IMR-90 (cell line): ENCODE results near the gene ARF1.

Source experiments
- BHLHE40 ChIP-seq: fragments of 150-350 bp; IDR thresholded peaks from 2 replicates; pipeline ENCODE4 v1.6.1; 2016; ENCODE audit warnings: mild to moderate bottlenecking, low read depth, low read length
- CEBPB ChIP-seq: IDR thresholded peaks from 2 replicates; pipeline ENCODE4 v1.6.1; 2012; ENCODE audit warnings: low read depth, low read length, improper control_type of control experiment
- MAFK ChIP-seq: IDR thresholded peaks from 2 replicates; pipeline ENCODE4 v1.6.1; 2012; ENCODE audit warnings: low read depth, low read length, improper control_type of control experiment
- MAZ ChIP-seq: IDR thresholded peaks from 2 replicates; pipeline ENCODE4 v1.6.1; 2012; ENCODE audit warnings: low read depth, mild to moderate bottlenecking, low read length, improper control_type of control experiment, moderate library complexity, borderline replicate concordance
- MXI1 ChIP-seq: IDR thresholded peaks from 2 replicates; pipeline ENCODE4 v1.6.1; 2012; ENCODE audit warnings: low read depth, mild to moderate bottlenecking, low read length, moderate library complexity, borderline replicate concordance
- NFE2L2 ChIP-seq: fragments of 150-350 bp; IDR thresholded peaks from 2 replicates; pipeline ENCODE4 v1.6.1; 2016; ENCODE audit warnings: low read depth, mild to moderate bottlenecking, low read length
- POLR2A ChIP-seq: IDR thresholded peaks from 2 replicates; pipeline ENCODE4 v1.6.1; 2012; ENCODE audit warnings: mild to moderate bottlenecking, low read depth, low read length
- RAD21 ChIP-seq: IDR thresholded peaks from 2 replicates; pipeline ENCODE4 v1.6.1; 2012; ENCODE audit warnings: low read length, improper control_type of control experiment
- RCOR1 ChIP-seq: IDR thresholded peaks from 2 replicates; pipeline ENCODE4 v1.6.1; 2012; ENCODE audit warnings: mild to moderate bottlenecking, low read length, improper control_type of control experiment; ENCODE audit not compliant: insufficient replicate concordance
- RFX5 ChIP-seq: IDR thresholded peaks from 2 replicates; pipeline ENCODE4 v1.8.0; 2012; ENCODE audit warnings: low read depth, mild to moderate bottlenecking, low read length, moderate library complexity
- SMC3 ChIP-seq: fragments of 150-350 bp; IDR thresholded peaks from 2 replicates; pipeline ENCODE4 v1.6.1; 2016; ENCODE audit warnings: low read depth, mild to moderate bottlenecking, antibody characterized with exemption, low read length, moderate library complexity
- TF ChIP-seq, protein P1 (sequence below): conservative IDR thresholded peaks from 2 replicates; pipeline ENCODE4 v1.5.1; 2012; ENCODE audit warnings: mild to moderate bottlenecking, low read depth, low read length, improper control_type of control experiment
- TF ChIP-seq, protein P2 (sequence below): fragments of 150-350 bp; IDR thresholded peaks from 2 replicates; pipeline ENCODE4 v1.6.1; 2017; ENCODE audit warnings: mild to moderate bottlenecking, antibody characterized with exemption, low read length, low read depth

GRCh38 chr1:228059634-228060457, 22.7 kb upstream of the ARF1 start:
- TF ChIP-seq POLR2A = no peak
- TF ChIP-seq RCOR1 = no peak
- TF ChIP-seq, protein P1, sequence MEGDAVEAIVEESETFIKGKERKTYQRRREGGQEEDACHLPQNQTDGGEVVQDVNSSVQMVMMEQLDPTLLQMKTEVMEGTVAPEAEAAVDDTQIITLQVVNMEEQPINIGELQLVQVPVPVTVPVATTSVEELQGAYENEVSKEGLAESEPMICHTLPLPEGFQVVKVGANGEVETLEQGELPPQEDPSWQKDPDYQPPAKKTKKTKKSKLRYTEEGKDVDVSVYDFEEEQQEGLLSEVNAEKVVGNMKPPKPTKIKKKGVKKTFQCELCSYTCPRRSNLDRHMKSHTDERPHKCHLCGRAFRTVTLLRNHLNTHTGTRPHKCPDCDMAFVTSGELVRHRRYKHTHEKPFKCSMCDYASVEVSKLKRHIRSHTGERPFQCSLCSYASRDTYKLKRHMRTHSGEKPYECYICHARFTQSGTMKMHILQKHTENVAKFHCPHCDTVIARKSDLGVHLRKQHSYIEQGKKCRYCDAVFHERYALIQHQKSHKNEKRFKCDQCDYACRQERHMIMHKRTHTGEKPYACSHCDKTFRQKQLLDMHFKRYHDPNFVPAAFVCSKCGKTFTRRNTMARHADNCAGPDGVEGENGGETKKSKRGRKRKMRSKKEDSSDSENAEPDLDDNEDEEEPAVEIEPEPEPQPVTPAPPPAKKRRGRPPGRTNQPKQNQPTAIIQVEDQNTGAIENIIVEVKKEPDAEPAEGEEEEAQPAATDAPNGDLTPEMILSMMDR = no peak
- no peak for TF ChIP-seq BHLHE40
- TF ChIP-seq, protein P2, sequence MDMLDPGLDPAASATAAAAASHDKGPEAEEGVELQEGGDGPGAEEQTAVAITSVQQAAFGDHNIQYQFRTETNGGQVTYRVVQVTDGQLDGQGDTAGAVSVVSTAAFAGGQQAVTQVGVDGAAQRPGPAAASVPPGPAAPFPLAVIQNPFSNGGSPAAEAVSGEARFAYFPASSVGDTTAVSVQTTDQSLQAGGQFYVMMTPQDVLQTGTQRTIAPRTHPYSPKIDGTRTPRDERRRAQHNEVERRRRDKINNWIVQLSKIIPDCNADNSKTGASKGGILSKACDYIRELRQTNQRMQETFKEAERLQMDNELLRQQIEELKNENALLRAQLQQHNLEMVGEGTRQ = no peak
- no peak for TF ChIP-seq SMC3
- TF ChIP-seq MAFK = no peak
- no peak for TF ChIP-seq NFE2L2
- no peak for TF ChIP-seq MXI1
- TF ChIP-seq CEBPB = no peak
- TF ChIP-seq RAD21 = no peak
- TF ChIP-seq RFX5 = no peak
- TF ChIP-seq MAZ = no peak
